ENCODE data around the gene SMG9.

SMG9 gene, protein sequence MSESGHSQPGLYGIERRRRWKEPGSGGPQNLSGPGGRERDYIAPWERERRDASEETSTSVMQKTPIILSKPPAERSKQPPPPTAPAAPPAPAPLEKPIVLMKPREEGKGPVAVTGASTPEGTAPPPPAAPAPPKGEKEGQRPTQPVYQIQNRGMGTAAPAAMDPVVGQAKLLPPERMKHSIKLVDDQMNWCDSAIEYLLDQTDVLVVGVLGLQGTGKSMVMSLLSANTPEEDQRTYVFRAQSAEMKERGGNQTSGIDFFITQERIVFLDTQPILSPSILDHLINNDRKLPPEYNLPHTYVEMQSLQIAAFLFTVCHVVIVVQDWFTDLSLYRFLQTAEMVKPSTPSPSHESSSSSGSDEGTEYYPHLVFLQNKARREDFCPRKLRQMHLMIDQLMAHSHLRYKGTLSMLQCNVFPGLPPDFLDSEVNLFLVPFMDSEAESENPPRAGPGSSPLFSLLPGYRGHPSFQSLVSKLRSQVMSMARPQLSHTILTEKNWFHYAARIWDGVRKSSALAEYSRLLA
- total RNA-seq: 30.4 to 58.8 (median 37.8) reads per million in 4 experiments

DNA sequence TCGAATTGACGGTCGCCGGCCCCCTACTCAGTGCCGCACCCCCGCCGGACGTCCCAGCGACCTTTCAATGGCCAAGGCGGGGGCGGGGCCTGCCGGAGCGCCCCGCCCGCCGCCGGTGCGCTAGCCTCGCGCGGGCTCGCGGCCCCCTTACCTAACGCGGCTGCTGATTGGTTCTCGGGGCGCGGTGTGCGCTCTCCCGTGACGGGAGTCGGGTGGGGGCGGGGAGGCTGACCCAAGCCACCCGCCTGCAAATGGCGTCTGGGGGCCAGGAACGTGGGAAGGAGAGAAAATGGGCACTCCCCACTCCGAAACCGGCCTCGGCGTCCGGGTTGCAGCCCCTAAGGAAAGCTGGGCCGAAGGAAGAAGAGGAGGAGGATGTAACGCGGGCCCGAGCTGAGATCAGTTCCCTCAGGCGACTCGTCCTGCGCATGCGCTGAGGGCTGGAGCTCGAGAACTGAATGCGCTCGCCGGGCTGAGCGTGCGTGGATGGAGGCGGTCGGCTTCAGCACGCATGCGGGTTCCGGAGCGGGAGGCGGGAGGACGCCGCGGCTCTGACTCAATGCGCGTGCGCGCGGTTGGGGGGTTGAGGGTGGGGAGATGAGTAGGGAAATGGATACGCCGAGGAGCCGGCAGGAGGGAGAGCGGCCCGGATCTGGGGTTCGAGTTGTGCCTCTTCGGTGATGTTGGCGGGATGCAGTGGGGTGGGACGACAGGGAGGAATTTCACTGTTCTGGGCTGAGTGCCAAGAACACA lies at the start of gene SMG9:
Gene SMG9 (minus strand): TSS at position 460 of the 753 bp plus-strand sequence. CDS start 4,221 bp downstream, outside the sequence.
- DNase-seq: peak; percentile 99

DNA sequence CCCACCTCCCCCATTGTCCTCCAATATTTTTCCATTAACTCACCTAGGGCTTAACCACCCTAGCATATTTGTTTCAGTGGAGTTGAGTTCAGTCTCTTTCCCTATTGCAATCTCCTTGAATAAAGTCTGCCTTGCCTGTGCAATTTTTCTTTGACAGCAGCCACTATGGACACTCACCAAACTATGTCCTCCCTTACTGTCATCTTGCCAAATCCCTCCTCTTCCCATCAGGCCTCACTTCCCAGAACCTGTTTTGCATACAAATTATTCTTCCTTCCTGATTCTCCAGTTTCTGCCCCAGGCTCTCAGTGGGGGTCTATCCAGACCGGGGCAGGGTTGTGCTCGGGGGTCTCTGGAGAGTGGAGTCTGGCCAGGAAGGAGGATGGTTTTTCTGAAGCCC lies 49.7 kb upstream of the SMG9 start:
- DNase-seq: no peak

DNA sequence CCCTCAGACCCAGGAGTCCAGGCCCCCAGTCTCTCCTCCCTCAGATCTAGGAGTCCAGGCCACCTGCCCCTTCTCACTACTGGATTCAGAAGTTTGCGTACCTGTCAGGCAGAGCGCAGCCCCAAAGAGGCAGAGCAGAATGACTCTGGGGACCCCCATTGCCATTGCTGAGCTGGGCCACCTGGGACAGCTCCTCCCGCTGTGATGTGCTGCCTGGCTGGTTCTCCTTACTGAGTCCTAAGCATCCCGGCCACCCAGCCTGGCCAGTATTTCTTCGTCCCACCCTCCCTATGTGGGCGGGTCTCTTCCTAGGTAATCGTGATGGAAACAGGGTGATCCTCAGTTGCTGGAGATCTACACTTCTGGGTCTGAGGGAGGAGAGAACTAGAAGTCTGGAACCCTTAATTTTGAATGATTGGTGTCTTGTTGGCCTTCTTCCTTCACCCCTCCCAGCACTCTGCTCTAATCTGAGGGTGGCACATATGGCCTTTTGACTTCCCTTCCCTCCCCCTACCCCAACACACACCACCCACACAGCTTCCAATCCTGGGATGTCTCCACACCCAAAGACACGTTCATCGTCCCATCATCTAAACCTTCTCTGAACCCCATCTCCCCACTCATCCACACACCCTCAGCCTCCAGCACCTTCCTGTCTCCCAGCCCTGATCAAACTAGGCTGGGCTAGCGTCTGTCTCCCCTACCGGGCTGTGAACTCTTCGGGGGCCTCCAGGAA lies 47.6 kb upstream of the SMG9 start, which contains the start of gene LYPD5:
Gene LYPD5 (minus strand): TSS at position 232 of the 736 bp plus-strand sequence. CDS start 67 bp downstream, at position 165.
- DNase-seq: no peak

DNA sequence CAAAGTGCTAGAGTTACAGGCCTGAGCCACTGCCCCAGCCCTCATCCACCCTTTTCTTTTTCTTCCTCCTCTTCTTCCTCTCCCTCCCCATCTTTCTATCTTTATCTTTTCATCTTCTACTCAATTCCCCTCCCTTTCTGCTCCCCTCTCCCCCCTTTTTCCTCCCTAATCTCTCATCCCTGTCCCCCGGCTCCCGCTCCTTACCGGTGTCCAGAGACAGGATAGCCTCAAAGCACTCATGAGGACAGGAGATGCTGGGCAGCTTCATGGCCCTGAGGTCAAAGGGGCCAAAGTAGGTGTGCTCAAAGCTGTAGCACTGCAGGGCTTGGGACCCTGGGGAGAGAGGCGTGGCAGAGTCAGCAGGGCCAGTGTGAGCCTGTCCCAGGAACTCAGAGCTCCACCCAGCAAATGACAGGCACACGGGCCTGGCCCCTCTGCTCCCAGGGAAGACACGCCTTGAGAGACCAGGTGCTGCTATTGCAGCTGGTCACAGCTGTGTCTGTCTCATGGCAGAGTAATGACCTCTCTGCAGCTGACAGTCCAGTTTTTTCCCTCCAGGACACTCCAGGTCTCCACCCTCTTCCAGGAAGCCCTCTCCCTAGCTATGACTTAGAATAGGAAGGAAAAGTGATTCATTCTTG lies 44.9 kb upstream of the SMG9 start:
- DNase-seq: no peak

DNA sequence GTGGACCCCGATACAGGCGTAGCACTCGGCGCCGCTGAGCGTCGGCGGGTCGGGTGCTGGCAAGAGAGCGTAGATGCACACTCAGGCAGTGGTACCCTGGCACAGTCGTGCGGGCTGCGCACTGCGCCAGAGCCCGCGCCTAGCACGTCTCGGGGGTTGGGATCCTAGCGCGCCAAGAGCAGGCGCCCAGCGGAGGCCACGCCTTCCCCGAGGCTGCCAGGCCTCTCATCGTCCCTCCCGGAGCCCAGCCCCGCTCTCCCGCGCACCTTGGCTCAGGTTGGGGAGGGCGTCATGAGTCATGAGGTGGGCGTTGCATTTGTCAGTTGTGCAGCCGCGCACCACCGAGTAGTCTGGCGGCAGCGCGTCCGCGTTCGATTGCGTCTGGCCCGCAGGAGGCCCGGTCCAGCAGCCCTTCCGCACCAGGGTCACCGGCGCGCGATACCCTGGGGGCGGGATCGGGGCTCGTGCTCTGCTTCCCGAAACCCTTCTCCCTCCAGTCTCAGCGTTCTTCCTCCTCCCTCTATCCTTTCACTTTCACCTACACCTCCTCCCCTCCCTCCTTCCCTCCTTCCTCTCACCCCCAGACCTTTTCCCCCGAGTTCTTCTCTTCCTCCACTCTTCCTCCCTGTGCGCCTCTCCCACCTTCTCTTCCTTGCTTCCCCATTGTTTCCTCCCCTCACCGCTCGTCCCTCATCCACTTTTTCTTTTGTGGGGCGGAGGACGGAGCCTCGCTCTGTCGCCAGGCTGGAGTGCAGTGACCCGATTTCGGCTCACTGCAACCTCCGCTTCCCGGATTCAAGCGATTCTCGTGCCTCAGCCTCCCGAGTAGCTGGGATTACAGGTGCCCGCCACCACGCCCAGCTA lies 44.0 kb upstream of the SMG9 start:
- no peak for DNase-seq

DNA sequence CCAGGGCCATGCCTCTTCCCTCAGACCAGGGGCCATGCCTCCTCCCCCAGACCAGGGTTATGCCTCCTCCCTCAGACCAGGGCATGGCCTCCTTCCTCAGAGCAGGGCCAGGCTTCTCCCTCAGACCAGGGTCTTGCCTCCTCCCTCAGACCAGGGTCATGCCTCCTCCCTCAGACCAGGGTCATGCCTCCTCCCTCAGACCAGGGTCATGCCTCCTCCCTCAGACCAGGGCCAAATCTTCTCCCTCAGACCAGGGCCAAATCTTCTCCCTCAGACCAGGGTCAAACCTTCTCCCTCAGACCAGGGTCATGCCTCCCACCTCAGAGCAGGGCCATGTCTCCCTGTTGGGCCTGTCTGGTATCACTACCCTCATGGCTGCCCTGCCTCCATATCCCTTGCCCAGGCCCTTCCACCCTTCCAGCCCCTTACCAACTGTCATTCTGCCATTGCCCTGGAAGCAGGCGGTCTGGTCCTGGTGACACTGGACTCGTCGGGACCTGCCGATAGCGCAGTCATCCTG lies 43.3 kb upstream of the SMG9 start:
- DNase-seq: no peak

DNA sequence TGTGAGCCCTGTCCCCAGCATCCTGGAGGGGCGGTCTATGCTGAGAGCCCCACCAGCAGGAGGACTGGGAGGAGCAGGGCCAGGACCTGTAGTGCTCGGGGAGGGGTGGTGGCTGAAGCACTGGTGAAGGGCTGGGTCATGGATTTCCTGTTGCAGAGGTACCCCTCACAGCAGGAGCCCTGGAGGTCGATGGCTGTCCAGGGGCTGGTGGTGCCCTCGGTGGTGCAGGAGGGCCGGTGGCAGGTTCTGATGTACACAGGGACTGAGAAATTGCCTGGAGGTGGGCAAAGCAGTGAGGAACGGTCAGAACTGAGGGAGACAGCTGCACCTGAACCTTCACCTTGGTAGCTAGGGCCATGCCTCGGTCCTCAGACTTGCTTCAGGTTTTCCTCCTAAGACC lies 42.8 kb upstream of the SMG9 start:
- DNase-seq: no peak

DNA sequence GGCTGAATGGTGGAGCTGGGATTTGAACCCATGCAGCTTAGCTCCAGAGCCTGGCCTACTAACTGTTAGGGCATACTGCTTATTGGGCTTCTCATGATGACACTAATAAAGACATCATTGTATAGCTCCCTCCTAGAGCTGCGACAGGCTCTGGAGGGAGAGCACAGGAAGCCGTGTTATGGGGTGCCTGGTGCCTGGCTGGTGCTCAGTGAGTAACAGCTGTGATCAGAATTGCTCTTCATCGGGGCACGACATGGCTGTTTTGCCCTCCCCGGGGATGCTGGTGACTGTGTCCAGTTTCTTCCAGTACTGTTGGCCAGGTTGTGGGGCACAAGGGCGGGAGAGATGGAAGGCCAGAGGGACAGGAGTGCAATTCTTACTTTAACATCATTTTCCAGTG lies 42.4 kb upstream of the SMG9 start:
- DNase-seq: no peak

DNA sequence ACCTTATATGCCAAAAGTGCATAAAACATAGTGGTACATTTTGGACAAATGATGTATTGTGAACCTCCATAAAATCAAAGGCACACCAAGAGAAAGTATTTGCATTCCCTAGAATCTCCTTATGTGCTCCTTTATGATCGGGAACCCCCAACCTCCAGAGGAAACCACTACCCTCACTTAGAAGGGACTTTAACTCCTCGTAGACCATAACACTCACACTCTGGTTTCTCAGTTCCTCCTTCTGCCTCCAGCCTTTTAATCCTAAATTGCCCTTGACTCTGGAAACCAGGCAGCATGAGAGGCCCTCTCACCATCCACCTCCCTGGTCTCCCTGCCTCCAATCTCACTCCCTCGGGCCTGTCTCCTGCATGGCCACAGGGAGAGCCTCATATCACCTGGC lies 35.8 kb upstream of the SMG9 start:
- no peak for DNase-seq

DNA sequence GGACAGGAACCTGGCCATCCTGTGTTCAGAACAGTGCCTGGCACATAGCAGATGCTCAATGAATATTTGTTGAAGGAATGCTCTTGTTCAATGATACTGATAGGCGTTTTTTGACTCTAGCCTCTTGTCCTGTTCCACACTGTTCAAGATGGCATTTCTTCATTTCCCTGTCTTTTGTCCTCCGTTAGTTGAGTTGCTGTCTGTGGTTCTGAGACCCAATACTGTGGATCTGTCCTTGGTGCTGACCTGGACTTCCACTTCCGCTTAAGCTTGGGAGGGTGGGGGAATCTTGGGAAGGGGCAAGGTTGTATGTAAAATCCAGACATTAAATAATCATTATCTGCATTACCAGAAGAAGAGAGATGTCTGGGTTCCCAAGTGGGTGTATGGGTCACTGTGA lies 34.3 kb upstream of the SMG9 start:
- no peak for DNase-seq

DNA sequence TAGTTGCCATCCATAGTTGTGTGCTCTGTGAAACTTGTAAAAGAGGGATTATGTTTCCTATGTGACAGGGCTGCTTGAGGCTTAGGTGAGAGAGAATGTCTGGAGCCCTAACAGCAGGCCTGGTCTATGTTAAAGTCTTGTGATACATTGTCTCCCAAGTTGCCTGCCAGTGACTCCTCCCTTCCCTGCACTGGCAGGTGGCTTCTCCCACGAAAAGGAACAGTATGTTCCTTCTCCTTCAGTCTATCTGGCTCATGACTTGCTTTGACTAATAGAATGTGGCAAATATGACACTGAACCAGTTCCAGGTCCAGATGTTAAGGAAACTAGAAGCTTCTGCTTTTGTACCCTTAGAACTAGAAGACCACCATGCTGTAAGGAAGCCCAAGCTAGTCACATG lies 31.9 kb upstream of the SMG9 start:
- DNase-seq: no peak

DNA sequence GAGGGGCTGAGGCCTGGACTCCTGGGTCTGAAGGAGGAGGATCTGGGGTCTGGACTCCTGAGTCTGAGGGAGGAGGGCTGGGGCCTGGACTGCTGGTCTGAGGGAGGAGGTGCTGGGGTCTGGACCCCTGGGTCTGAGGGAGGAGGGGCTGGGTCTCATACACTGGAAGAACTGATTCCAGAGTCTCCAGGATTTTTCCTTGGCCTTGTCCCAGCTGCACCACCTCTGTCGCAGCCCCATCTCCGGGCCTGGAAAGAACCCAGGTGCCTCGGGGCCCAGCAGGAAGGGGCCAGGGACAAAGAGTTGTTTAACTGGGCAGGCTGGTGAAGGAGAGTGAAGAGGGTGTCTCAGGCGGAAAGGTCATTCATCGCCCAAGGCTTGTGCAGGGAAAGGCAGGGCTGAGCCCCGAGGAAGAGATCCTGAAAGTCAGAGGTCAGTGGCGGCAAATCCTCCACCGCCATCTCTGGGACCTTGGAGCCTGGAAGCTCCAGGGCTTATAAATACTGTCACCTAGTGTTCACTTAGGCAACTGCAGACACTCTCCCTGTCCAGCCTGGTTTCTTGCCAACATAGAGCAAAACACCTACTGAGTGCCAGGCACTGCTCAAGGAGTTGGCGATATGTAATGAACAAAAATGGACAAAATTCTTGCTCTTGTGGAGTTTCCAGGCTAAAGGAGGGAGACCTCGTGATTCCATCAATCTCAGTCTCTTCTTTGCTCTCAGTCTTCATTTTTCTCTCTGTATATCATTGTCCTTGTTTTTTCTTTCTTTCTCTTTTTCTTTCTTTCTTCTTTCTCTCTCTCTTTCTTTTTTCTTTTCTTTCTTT lies 30.4 kb upstream of the SMG9 start:
- DNase-seq: peak; percentile 18

DNA sequence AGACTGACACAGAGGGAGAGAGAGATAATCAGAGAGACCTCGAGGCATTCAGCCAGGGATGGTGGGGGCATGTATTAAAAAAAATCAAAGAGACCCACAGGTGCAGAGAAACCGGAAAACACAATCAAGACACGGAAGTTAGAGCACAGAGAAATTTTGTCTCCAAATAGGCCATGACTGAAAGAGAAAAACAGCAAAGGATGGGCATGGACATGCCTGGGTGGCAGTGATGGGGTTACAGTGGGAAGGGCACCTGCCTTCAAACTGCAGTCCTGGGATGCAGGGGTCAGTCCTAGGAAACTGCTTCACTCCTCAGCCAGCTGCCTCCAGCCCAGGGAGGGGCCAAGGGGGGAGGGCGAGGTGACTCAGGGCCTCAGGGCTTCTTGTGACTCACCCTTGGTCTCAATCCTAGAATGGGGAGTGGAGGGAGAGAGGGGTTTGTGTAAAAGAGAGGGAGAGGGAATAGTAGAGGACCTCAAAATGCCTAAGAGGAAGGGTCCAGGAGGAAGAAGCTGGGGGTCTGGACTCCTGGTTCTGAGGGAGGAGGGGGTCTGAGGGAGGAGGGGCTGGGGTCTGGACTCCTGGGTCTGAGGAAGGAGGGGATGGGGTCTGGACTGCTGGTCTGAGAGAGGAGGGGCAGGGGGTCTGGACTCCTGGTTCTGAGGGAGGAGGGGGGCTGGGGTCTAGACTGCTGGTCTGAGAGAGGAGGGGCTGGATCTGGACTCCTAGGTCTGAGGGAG lies 29.6 kb upstream of the SMG9 start:
- peak; percentile 15 for DNase-seq

DNA sequence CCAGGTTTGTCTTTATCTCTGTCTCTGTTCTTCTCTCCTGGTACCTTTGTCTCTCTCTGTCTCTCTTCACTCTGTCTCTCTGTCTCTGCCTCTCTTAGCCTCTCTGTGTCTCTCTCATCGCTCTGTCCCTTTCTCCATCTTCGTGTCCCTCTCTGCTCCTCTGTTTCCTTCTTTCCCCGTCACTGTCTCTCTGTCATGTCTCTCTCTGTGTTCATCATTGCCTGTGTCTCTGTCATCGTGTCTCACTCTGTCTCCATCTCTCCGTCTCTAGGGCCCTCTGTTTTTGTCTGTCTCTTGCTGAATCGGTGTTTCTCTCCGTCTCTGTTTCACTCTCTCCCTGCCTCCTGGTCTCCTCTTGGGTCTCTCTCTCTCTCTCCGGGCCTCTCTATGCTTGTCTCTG lies 28.9 kb upstream of the SMG9 start:
- no peak for DNase-seq

DNA sequence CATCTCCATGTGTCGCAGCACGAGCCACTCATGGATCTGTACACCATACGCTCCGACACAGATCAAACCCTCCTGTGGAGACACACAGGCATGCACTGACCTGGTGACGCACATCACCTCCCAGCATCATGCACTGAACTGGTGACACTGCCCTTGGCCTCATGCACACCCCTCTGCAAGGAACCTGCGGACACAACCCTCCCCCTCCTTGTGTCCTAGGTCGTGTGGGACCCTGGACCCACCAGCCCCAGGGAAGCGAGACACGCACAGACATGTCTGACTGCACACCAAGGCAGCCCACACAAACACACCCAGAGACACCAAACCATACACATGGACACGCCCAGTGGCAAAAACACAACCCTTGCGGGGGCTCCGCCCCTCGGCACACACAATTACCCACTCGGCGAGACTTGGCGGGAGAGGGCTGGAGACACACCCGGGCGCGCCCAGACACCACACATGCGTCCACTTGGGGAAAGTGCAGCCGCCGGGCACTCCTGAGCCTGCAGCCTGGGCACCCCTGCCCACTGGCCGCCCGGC lies 28.0 kb upstream of the SMG9 start:
- no peak for DNase-seq

DNA sequence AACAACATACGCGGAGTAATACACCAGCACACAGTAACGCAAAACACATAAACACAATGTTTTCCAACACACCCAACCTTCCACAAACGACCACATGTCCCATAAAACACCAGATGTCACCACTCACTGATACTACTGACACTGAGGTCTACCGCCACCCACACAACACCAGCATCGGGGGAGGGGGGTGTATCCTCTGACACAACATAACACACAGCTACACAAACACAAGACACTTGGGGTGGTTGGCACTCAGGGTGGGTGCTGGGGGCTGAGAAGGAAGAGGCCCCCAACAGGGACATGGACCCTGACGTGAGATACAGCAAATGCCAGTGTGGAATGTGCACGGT lies 27.5 kb upstream of the SMG9 start:
- DNase-seq: no peak

DNA sequence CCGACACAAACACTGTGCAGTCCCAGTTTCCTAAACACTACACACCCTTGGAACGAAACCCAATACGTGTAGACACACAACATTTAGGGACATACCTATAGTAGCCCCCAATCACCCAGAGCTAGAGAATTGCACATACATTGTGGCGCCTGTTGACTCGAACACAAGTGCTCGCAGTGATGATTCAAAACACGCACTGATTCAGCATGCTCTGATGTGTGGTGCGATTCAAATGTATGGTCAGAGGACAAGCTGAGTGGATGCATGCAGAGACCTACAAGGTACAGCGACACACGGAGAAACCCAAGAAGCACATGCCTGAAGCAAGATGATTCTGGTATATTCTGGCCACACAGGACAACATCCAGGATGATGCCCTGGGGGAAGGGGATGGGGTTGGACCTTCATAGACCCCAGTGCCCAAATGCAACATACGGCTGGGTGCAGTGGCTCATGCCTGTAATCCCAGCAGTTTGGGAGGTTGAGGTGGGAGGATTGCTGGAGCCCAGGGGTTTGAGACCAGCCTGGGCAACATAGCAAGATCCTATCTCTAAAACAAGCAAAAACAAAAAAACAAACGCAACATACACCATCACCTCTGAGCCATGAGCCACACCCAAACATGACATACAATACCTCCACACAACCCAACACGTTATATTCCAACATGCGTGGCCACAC lies 27.0 kb upstream of the SMG9 start:
- no peak for DNase-seq

DNA sequence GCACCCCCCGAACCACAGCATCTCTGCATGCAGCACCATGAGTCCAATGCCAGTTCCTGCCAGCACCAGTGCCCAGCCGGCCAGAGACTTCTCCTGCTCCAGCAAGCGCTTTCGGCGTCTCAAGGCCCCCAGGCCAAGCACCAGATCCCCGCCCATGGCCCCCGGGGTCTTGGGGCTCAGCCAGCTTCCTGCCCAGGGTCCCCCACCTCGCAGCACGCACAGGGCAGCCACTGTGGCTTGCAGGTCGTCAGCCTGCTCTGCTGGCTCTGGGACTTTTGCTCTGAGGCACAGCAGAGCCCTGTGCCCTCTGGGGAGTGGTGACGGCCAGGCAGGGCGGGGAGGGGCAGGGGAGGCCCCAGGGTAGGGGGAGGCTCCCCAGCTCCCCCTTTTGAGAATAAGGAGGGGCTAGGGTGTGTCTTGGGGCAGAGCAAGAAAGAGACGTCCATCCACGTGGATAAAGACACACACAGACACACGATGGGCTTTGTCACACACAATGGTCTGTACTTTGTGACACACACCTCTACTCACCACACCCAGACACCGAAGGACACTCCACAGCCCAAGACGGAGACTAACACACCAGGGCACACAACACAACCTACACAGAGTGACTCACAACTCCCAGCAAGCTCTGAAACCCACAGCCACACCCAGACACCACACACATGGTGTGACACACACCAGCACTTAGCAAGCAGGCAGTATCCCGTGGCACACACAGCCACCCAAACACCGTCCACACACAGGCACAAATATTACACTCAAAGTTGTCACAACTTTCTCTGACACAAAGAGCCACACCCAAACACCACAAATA lies 26.2 kb upstream of the SMG9 start, which contains the start of gene KCNN4:
Gene KCNN4 (minus strand): TSS at position 268 of the 820 bp plus-strand sequence. CDS start 112 bp downstream, at position 156.
- no peak for DNase-seq
